ENCODE results near the gene SYT3. TPM values are rescaled to one million over a fixed set of nuclear protein-coding genes. Genes with fewer than 3 reads are reported as not detected.

SYT3 gene
- total RNA-seq, 1 donor from 2014 or later = 1.8 TPM

DNA sequence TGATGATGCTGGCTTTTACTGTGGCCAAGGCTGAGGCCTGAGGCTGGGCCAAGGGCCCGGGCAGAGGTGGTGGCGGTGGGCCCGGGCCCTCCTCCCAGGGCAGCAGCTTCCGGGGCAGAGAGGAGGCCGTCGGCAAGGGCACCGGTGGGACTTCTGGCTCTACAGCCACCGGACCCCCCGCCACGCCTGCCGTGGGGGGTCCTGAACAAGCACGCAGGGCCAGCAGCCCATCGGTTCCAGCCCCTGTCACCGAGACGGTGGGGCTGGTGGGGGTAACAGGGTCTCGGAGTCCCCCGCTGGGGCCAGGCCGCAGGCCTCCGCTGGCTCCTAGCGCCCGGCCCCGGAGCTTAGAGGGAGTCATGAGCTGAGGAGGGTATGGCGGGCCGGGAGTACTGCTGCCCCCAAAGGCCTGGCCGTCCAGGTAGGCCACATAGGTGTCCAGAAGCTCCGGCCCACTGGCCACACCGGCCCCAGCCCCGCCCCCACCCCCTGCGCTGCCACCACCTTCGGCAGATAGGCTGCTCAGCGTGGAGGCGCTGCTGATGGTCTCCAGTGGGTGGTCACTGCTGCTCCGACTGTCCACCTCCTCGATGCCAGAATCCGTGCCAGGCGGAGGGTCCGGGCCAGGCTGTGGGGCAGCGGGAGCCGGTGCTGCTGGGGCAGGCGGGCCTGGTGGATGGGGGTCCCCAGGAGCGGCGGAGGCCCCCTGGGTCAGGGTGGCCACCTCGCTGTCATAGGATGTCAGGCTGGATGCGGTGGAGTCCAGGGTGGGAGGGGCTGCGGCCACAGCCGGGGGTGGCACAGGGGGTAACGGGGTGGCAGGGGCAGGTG, 26.9 kb upstream of the SYT3 start:
- Mint-ChIP-seq H3K4me3 (ENCODE audit: low read depth) (no peak overlapping the region), H3K27me3 (peaks cover 52% of the 10 kb centered on the region), H3K4me1 (ENCODE audit: low read depth) (peaks cover 2% of the 10 kb centered on the region), H3K27ac (no peak overlapping the region), H3K36me3 (ENCODE audit: insufficient read depth) (no peaks in the 10 kb centered on the region), H3K9me3 (ENCODE audit: low read depth) (no peaks in the 10 kb centered on the region)
- no peak for DNase-seq (ENCODE audit: low spot score, unreplicated experiment)
- TF ChIP-seq, protein P1, sequence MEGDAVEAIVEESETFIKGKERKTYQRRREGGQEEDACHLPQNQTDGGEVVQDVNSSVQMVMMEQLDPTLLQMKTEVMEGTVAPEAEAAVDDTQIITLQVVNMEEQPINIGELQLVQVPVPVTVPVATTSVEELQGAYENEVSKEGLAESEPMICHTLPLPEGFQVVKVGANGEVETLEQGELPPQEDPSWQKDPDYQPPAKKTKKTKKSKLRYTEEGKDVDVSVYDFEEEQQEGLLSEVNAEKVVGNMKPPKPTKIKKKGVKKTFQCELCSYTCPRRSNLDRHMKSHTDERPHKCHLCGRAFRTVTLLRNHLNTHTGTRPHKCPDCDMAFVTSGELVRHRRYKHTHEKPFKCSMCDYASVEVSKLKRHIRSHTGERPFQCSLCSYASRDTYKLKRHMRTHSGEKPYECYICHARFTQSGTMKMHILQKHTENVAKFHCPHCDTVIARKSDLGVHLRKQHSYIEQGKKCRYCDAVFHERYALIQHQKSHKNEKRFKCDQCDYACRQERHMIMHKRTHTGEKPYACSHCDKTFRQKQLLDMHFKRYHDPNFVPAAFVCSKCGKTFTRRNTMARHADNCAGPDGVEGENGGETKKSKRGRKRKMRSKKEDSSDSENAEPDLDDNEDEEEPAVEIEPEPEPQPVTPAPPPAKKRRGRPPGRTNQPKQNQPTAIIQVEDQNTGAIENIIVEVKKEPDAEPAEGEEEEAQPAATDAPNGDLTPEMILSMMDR (IDR thresholded peaks at IDR 0.05; ENCODE audit: unreplicated experiment) = no peak

DNA sequence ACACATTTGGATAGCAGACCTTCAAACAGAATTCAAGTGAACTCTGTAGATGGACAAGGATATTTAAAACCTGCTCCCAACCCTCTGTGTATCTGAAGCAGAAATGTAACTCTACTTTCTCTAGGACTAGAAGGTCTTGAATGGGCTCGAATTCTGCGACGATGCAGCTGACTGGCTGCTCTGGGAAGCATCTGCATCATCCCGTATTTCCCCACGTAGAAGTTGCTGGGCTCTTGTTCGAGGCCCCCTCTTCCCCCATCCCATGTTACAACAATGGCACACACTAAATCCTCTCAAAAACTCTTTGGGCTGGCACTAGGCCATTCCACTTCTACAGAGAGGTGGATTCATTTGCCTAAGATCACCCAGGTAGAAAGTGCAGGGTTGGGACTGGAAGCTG, 24.5 kb upstream of the SYT3 start:
- H3K4me1 Mint-ChIP-seq (ENCODE audit: low read depth) = no peaks in the 10 kb centered on the region
- peaks cover 40% of the 10 kb centered on the region for H3K27me3 Mint-ChIP-seq
- H3K4me3 Mint-ChIP-seq (ENCODE audit: low read depth) = no peak overlapping the region
- H3K36me3 Mint-ChIP-seq (ENCODE audit: insufficient read depth) = no peaks in the 10 kb centered on the region
- H3K27ac Mint-ChIP-seq = no peak overlapping the region
- TF ChIP-seq, protein P1 (IDR thresholded peaks at IDR 0.05; ENCODE audit: unreplicated experiment) = no peak
- DNase-seq (ENCODE audit: low spot score, unreplicated experiment) = no peak
- H3K9me3 Mint-ChIP-seq (ENCODE audit: low read depth) = no peaks in the 10 kb centered on the region

DNA sequence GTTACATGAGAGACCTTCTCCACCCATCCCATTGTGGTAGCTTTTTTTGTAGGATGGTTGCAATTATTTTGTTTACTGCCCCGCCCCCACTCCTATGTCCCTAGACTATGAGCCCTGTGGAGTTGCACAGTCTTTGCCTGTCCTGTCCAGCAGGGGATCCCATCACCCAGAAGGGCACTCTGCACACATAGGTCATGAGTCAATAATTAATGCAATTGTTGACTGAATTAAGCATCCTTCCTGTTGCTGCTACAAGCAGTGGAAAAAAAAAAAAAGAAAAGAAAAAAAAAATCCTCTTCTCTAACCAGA, 23.8 kb upstream of the SYT3 start:
- Mint-ChIP-seq H3K27me3 (peaks cover 38% of the 10 kb centered on the region), H3K27ac (no peak overlapping the region), H3K4me3 (ENCODE audit: low read depth) (no peak overlapping the region), H3K36me3 (ENCODE audit: insufficient read depth) (no peaks in the 10 kb centered on the region), H3K9me3 (ENCODE audit: low read depth) (no peaks in the 10 kb centered on the region), H3K4me1 (ENCODE audit: low read depth) (peaks cover 1% of the 10 kb centered on the region)
- TF ChIP-seq, protein P1 (IDR thresholded peaks at IDR 0.05; ENCODE audit: unreplicated experiment) = peak; percentile 45
- DNase-seq (ENCODE audit: low spot score, unreplicated experiment) = no peak

DNA sequence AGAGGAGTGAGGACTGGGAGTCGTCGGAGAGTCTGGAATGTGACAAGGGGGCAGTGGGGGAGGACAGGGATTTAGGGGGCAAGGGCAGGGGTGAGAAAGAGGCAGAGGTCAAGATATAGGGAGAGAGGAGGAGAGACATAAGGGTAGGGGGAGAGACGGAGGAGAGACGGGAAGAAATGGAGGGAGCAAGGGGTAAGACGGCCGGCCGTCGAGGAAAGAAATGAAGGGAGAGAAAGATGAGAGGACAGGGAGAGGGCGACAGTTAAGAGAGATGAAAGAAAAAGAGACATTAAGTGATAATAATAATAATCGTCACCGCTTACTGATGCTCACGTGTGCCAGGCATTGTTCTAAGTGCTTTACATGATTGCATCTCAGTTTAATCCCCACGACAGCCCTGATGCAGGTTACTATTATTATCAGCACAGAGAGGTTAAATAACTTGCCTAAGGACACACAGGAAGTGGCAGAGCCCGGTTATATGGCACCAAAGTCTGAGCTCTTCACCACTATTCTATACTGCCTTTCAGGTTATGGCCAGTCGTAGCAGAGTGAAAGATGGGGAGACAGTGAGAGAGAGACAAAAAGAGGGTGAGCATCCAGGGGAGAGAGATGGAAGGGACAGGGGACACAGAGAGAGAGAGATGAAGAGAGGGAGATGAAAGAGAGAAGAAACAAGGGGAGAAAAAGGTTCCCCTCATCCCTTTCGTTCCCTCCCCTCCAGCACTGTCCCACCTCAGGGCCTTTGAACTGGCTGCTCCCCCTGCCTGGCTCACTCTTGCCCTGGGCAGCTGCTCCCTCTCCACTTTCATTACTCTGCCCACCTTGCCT, 23.2 kb upstream of the SYT3 start:
- H3K36me3 Mint-ChIP-seq (ENCODE audit: insufficient read depth) = no peaks in the 10 kb centered on the region
- H3K27me3 Mint-ChIP-seq = peaks cover 38% of the 10 kb centered on the region
- TF ChIP-seq, protein P1 (IDR thresholded peaks at IDR 0.05; ENCODE audit: unreplicated experiment) = no peak
- H3K4me1 Mint-ChIP-seq (ENCODE audit: low read depth) = peaks cover 4% of the 10 kb centered on the region
- no peak for DNase-seq (ENCODE audit: low spot score, unreplicated experiment)
- H3K9me3 Mint-ChIP-seq (ENCODE audit: low read depth) = no peaks in the 10 kb centered on the region
- H3K4me3 Mint-ChIP-seq (ENCODE audit: low read depth) = no peak overlapping the region
- no peak overlapping the region for H3K27ac Mint-ChIP-seq

DNA sequence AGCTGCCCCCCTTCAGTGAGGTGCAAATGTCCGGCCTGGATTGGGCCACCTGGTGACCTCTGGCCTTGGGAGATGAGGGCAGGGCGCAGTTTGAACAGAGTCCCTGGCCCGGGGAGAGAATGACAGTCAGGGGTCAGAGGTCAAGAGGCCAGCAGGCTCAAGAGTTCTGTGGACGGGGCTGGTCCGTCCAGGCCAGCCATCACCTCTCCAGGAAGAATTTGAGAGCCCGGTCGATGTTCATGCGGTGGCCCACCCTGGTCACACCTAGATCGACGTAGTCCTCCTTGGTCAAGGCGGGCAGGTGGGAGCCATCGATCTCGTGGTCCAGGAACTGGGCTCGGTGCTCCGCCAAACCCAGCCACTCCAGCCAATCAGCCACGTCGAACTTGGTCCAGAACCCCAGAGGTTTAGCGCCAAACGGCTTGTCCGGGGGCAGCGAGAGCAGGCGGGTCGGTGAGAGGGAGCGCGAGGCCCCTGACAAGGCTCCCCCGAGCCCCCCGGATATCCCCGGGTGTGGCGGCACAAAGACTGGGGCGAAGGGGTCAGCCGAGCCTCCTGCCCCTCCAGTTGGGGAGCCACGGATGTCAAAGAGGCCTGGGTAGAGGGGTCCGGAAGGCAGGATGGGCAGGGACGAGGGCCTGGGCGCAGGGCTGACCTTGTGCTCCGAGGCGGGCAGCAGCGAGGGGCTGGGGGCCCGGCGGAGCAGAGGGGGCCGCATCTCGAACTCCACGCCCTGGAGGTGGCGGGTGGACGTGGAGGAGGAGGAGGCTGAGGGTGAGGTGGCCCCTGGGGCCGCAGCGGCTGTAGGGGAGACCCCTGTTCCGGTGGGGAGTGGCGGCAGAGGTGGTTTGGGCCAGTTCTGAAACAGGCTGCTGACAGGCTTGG, 22.3 kb upstream of the SYT3 start:
- no peaks in the 10 kb centered on the region for H3K9me3 Mint-ChIP-seq (ENCODE audit: low read depth)
- peaks cover 47% of the 10 kb centered on the region for H3K27me3 Mint-ChIP-seq
- peaks cover 10% of the 10 kb centered on the region for H3K4me1 Mint-ChIP-seq (ENCODE audit: low read depth)
- no peak overlapping the region for H3K4me3 Mint-ChIP-seq (ENCODE audit: low read depth)
- DNase-seq (ENCODE audit: low spot score, unreplicated experiment) = no peak
- H3K36me3 Mint-ChIP-seq (ENCODE audit: insufficient read depth) = no peaks in the 10 kb centered on the region
- H3K27ac Mint-ChIP-seq = no peak overlapping the region
- TF ChIP-seq, protein P1 (IDR thresholded peaks at IDR 0.05; ENCODE audit: unreplicated experiment) = no peak
